Measurements from ENCODE around the gene NDUFV2. TPM values are rescaled to one million over a fixed set of nuclear protein-coding genes. Genes with fewer than 3 reads are reported as not detected.
"Not testable (repeated sequence)": the region's sequence is repeated elsewhere in the genome, so short reads cannot be mapped to it uniquely, and the experiment has no call there.

The NDUFV2 gene
- total RNA-seq, 1 experiment from 2014 or later = 272 TPM

DNA sequence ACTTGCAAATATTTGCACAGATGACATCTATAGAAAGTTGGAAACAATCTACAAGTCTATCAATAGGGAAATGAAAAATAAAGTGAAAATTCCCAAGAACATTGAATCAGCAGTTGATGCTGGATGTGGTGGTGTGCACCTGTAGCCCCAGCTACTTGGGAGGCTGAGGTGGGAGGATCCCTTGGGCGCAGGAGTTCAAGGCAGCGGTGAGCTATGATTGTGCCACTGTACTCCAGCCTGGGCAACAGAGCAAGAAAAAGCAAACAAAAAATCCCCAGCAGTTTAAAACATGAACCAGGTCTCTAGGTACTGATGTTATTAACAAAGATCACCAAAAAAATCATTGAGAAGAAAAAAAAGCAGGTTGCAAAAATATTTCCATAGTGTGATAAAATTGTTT, 15.4 kb upstream of the NDUFV2 start:
- no peaks in the 10 kb centered on the region for H3F3A ChIP-seq (ENCODE audit: low read length, unreplicated experiment)
- no peak overlapping the region for H3K4me3 ChIP-seq (ENCODE audit: low read length)
- no peak overlapping the region for H3K27ac ChIP-seq (ENCODE audit: low read length)
- ChIA-PET CTCF (no interaction called here), POLR2A (ENCODE audit: unreplicated experiment) (no interaction called here)
- no peaks in the 10 kb centered on the region for H3K9me3 ChIP-seq (ENCODE audit: low read length)
- no peak overlapping the region for H2AFZ ChIP-seq (ENCODE audit: low read length)
- H3K9ac ChIP-seq (ENCODE audit: low read length) = no peak overlapping the region
- no peak overlapping the region for H3K4me2 ChIP-seq (ENCODE audit: low read length)
- H3K4me1 ChIP-seq (ENCODE audit: insufficient read depth, low read length) = no peaks in the 10 kb centered on the region
- no peaks in the 10 kb centered on the region for H4K20me1 ChIP-seq (ENCODE audit: low read length)
- no peaks in the 10 kb centered on the region for H3K79me2 ChIP-seq (ENCODE audit: low read length)
- no peaks in the 10 kb centered on the region for H3K36me3 ChIP-seq (ENCODE audit: low read depth, low read length)
- intact Hi-C loops (cut with micrococcal nuclease) = no loop called here
- BruUV-seq (replicated peaks) = no TSS peak
- H3K9me2 ChIP-seq (replicated peaks; ENCODE audit: low read length) = no peaks in the 10 kb centered on the region
- ATAC-seq (no peak), DNase-seq (no peak)
- no peak for TF ChIP-seq CTCF (conservative IDR thresholded peaks at IDR 0.05; ENCODE audit: low read depth, low read length)
- TF ChIP-seq EZH2 (IDR thresholded peaks at IDR 0.05; ENCODE audit: low read length, unreplicated experiment) = no peak
- TF ChIP-seq EZH2phosphoT487 (IDR thresholded peaks at IDR 0.05; ENCODE audit: borderline replicate concordance, low read length) = no peak
- H3K27me3 ChIP-seq (ENCODE audit: low read length) = no peaks in the 10 kb centered on the region

- ChIA-PET POLR2A (ENCODE audit: unreplicated experiment) (no interaction called here), CTCF (no interaction called here)
- Histone ChIP-seq H3K27ac (ENCODE audit: low read length) (no peak overlapping the region), H2AFZ (ENCODE audit: low read length) (no peak overlapping the region), H3K27me3 (ENCODE audit: low read length) (no peaks in the 10 kb centered on the region), H3K4me1 (ENCODE audit: insufficient read depth, low read length) (peaks cover 3% of the 10 kb centered on the region; the same call in 1 of the 2 replicates), H3K4me3 (ENCODE audit: low read length) (no peak overlapping the region), H3K4me2 (ENCODE audit: low read length) (no peak overlapping the region), H3K36me3 (ENCODE audit: low read depth, low read length) (no peaks in the 10 kb centered on the region), H3K9me2 (replicated peaks; ENCODE audit: low read length) (no peaks in the 10 kb centered on the region), H3F3A (ENCODE audit: low read length, unreplicated experiment) (no peaks in the 10 kb centered on the region), H4K20me1 (ENCODE audit: low read length) (no peaks in the 10 kb centered on the region), H3K9me3 (ENCODE audit: low read length) (no peaks in the 10 kb centered on the region), H3K9ac (ENCODE audit: low read length) (no peak overlapping the region), H3K79me2 (ENCODE audit: low read length) (no peaks in the 10 kb centered on the region)
- DNase-seq = no peak
- no TSS peak for BruUV-seq (replicated peaks)
- ATAC-seq = no peak
- TF ChIP-seq EZH2phosphoT487 (IDR thresholded peaks at IDR 0.05; ENCODE audit: borderline replicate concordance, low read length) (no peak), CTCF (conservative IDR thresholded peaks at IDR 0.05; ENCODE audit: low read depth, low read length) (no peak), EZH2 (IDR thresholded peaks at IDR 0.05; ENCODE audit: low read length, unreplicated experiment) (no peak)
- intact Hi-C loops (cut with micrococcal nuclease) = no loop called here
Observed at GRCh38 chr18:9088252-9088651, 14.2 kb upstream of the NDUFV2 start.

DNA sequence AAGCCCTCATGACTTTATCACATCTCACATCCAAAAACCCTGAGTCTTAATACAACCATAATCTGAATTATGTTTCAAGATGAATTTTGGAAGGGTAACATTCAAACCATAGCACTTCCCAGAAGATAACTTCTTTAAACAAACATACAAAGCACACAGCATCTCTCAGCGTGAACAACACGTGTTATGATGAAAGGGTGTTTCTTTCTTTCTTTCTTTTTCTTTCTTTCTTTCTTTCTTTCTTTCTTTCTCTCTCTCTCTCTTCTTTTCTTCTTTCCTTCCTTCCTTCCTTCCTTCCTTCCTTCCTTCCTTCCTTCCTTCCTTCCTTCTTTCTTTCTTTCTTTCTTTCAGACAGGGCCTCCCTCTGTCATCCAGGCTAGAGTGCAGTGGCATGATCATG, 13.8 kb upstream of the NDUFV2 start:
- H3K4me3 ChIP-seq (ENCODE audit: low read length) = not testable (repeated sequence)

More for the DNA sequence above, 13.8 kb upstream of the NDUFV2 start:
- BruUV-seq (replicated peaks); intact Hi-C loops (cut with micrococcal nuclease); H3K9me3 ChIP-seq (ENCODE audit: low read length); DNase-seq; H3K4me1 ChIP-seq (ENCODE audit: insufficient read depth, low read length); ATAC-seq; H3K9ac ChIP-seq (ENCODE audit: low read length); H3K4me2 ChIP-seq (ENCODE audit: low read length); H3K36me3 ChIP-seq (ENCODE audit: low read depth, low read length); H3K27ac ChIP-seq (ENCODE audit: low read length); H3K79me2 ChIP-seq (ENCODE audit: low read length); H3K27me3 ChIP-seq (ENCODE audit: low read length); POLR2A ChIA-PET (ENCODE audit: unreplicated experiment); H3F3A ChIP-seq (ENCODE audit: low read length, unreplicated experiment); H3K9me2 ChIP-seq (replicated peaks; ENCODE audit: low read length); H4K20me1 ChIP-seq (ENCODE audit: low read length); H2AFZ ChIP-seq (ENCODE audit: low read length): not testable (repeated sequence)
- CTCF ChIA-PET = interaction anchor here (0.6 kb wide), 1 partner anchor 33 kb away, joined by 5 read pairs; no protein-coding TSS in a partner anchor
